HT1080 (cell line): ENCODE results near the gene OR5AL1. TPM values are rescaled to one million over a fixed set of nuclear protein-coding genes. Genes with fewer than 3 reads are reported as not detected.
"Not testable (repeated sequence)": the region's sequence is repeated elsewhere in the genome, so short reads cannot be mapped to it uniquely, and the experiment has no call there.

Source experiments
- DNase-seq: peaks from one replicate; pipeline ENCODE4 v3.0.0-alpha.2; 2015; ENCODE audit warnings: low read depth
- polyA plus RNA-seq, 2 experiments: library from polyadenylated mRNA; depleted of rRNA; stranded (reverse); fragments of >200 nt; gene quantifications; 2 replicates each; pipeline ENCODE4 v1.2.3, GENCODE V29; 2015
- total RNA-seq: library from RNA; depleted of rRNA; stranded (reverse); fragments of >200 nt; shearing (Covaris generic); gene quantifications from 2 replicates; pipeline ENCODE4 v1.2.3, GENCODE V29; 2014; rRNA removed

Gene OR5AL1
- not detected in 2 replicates for total RNA-seq
- polyA plus RNA-seq (2015; cell fraction: cytosol; rRNA removed) = not detected in 2 replicates
- polyA plus RNA-seq (2015; cell fraction: nucleus; rRNA removed) = not detected in 2 replicates

- no peak for DNase-seq
Observed at GRCh38 chr11:56412396-56412795, at the start of gene OR5AL1. Gene OR5AL1, plus strand, starts transcription at chr11:56412696.

DNA sequence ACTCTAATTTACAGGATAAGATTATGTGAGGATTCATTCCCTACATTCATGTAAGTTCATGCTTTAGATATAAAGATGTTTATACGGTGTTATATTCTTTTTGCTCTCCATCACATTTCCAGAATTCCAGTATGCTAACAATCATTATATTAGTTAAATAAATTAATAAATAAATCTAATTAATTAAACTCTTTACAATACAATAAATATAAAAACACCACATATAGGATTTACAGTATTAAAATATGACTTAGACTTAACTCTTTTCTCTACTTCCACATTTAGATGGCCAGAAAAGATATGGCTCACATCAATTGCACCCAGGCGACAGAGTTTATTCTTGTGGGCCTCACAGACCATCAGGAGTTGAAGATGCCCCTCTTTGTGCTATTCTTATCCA, 37.2 kb upstream of the OR5AL1 start, which contains the start of gene OR8U1:
OR8U1 (plus strand) TSS at position 301 of the 400 bp plus-strand sequence; CDS start at position 301, 0 bp downstream.
- DNase-seq = no peak

GRCh38 chr11:56380120-56380519, 32.4 kb upstream of the OR5AL1 start:
- no peak for DNase-seq

- DNase-seq = no peak
Observed at GRCh38 chr11:56394381-56394780, 18.1 kb upstream of the OR5AL1 start.

DNA sequence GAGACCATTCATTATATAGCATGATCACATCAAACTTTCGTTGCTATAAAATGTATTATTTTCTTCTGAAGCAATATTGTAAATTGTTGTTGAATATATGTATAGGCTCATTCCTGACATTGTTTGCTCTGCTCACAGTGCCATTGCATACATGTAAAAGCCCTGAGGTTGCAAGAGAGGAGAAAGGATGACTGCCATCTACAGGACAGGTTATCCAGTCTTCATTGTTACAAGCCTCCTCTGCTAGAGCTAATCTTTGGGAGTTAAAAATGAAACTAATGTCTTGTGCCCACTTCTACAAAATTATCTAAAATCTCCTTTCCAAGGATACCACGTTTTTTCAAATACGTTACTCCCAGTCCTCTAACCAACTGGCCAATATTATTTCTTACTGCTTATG, 16.4 kb upstream of the OR5AL1 start:
- no peak for DNase-seq

DNA sequence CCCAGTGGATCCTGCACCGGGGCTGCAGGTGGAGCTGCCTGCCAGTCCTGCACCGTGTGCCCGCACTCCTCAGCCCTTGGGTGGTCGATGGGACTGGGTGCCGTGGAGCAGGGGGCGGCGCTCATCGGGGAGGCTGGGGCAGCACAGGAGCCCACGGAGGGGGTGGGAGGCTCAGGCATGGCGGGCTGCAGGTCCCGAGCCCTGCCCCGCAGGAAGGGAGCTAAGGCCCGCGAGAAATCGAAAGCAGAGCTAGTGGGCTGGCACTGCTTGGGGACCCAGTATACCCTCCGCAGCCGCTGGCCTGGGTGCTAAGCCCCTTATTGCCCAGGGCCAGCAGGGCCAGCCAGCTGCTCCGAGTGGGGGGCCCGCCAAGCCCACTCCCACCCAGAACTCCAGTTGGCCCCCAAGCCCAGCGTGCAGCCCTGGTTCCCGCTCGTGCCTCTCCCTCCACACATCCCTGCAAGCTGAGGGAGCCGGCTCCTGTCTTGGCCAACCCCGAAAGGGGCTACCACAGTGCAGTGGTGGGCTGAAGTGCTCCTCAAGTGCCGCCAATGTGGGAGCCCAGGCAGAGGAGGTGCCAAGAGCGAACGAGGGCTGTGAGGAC, 10.5 kb upstream of the OR5AL1 start:
- DNase-seq = not testable (repeated sequence)

DNA sequence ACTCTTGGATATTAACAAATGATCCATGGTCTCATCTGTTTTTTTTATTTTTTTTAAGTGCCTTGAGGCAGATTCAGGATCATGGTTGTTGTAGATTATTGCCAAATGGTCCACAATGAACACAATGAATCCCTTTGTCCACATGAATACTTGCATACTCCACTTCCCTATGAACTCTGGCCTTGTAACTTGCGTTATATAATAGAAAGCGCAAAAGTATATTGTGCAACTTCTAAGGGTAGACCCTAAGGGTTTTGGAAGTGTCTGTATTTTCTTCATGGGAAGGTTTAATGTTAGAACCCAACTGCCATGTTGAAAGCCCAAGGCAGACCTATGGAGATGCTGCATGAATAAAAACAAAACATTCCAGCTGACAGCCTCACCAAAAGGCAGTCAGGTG, 8.1 kb upstream of the OR5AL1 start:
- DNase-seq = no peak

GRCh38 chr11:56410801-56411200, 1.7 kb upstream of the OR5AL1 start:
- DNase-seq = no peak

DNA sequence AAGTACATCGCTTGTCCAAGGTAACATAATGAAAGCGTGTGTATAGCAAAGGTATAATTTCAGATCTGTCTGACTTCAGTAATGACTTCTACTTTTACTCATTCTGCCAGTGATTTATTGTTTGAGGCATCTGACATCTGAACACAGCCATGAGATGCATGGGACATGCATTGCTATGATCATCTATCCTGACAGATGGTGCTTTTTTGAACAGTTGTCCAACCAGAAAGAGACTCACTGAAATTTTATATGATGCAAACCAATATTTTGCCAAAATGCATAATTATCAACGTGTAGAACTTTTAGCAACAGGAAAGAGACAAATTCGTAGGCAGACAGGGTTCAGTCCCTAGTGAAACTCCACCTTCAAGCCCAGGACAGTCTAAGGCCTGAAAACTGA, 41.0 kb downstream of the OR5AL1 start:
- no peak for DNase-seq

- DNase-seq = no peak
Observed at GRCh38 chr11:56457076-56457475, 44.6 kb downstream of the OR5AL1 start.

Other genes with a start within 250 kb of the OR5AL1 start
- not detected in 2 replicates for gene OR5J2, start 236.1 kb upstream of the OR5AL1 start, total RNA-seq
- gene OR5T2, start 178.4 kb upstream of the OR5AL1 start, total RNA-seq = not detected in 2 replicates
- not detected in 2 replicates for gene OR5T3, start 160.4 kb upstream of the OR5AL1 start, total RNA-seq
- gene OR5T1, start 138.5 kb upstream of the OR5AL1 start, total RNA-seq = not detected in 2 replicates
- gene OR8H1, start 120.4 kb upstream of the OR5AL1 start, total RNA-seq = not detected in 2 replicates
- not detected in 2 replicates for gene OR8K3, start 97.6 kb upstream of the OR5AL1 start, total RNA-seq
- gene OR8K1, start 66.7 kb upstream of the OR5AL1 start, total RNA-seq = not detected in 2 replicates
- gene OR8J1, start 58.4 kb upstream of the OR5AL1 start, total RNA-seq = not detected in 2 replicates
- not detected in 2 replicates for gene OR8U1, start 37.1 kb upstream of the OR5AL1 start, total RNA-seq
- gene OR5M3, start 60.7 kb downstream of the OR5AL1 start, total RNA-seq = not detected in 2 replicates
- not detected in 2 replicates for gene OR5M8, start 78.7 kb downstream of the OR5AL1 start, total RNA-seq
- not detected in 2 replicates for gene OR5M11, start 130.6 kb downstream of the OR5AL1 start, total RNA-seq
- gene OR5M10, start 165.0 kb downstream of the OR5AL1 start, total RNA-seq = not detected in 2 replicates
- not detected in 2 replicates for gene OR5M1, start 202.2 kb downstream of the OR5AL1 start, total RNA-seq
- gene OR5AP2, start 229.7 kb downstream of the OR5AL1 start, total RNA-seq = not detected in 2 replicates